Mucosa of rectum (tissue), 2 donors: ENCODE measurements around the gene ZNF564.
"Not testable (repeated sequence)": the region's sequence is repeated elsewhere in the genome, so short reads cannot be mapped to it uniquely, and the experiment has no call there.

Experiments
- H3K27ac ChIP-seq, 2 donors: one replicate each; pipeline ENCODE4 v1.7.0; 2013; ENCODE audit warnings: inconsistent platforms in 2 of 2, low read depth in 2 of 2, low read length in 2 of 2
- H3K27me3 ChIP-seq, 2 donors: one replicate each; pipeline ENCODE4 v1.7.0; 2013; ENCODE audit warnings: low read length in 2 of 2; ENCODE audit not compliant: control insufficient read depth in 2 of 2, insufficient read depth in 2 of 2
- H3K36me3 ChIP-seq, 2 donors: one replicate each; pipeline ENCODE4 v1.7.0; 2013; ENCODE audit warnings: low read length in 2 of 2; ENCODE audit not compliant: control insufficient read depth in 2 of 2, insufficient read depth in 2 of 2
- H3K4me1 ChIP-seq, 2 donors: one replicate each; pipeline ENCODE4 v1.7.0; 2013; ENCODE audit warnings: low read length in 2 of 2, mild to moderate bottlenecking in 1 of 2; ENCODE audit not compliant: control insufficient read depth in 2 of 2, insufficient read depth in 2 of 2
- H3K4me3 ChIP-seq, 2 donors: one replicate each; pipeline ENCODE4 v1.7.0; 2013; ENCODE audit warnings: low read length in 2 of 2
- H3K9ac ChIP-seq, 2 donors: one replicate each; pipeline ENCODE4 v1.7.0; 2013; ENCODE audit warnings: low read length in 2 of 2, low read depth in 1 of 2, mild to moderate bottlenecking in 1 of 2
- H3K9me3 ChIP-seq, 2 donors: one replicate each; pipeline ENCODE4 v1.7.0; 2013; ENCODE audit warnings: low read length in 2 of 2; ENCODE audit not compliant: control insufficient read depth in 2 of 2
- donor health status: healthy.
- donor health status: Normal muscosa, but diverticular disease.

The ZNF564 gene

GRCh38 chr19:12551060-12551832 lies at the start of gene ZNF564:
ZNF564 (minus strand) TSS chr19:12551482; CDS start chr19:12551332, 150 bp downstream.
- Histone ChIP-seq H3K27ac (peak within 1 kb of the TSS; percentile 97 to 98), H3K9me3 (no peaks in the 10 kb centered on the region), H3K9ac (peak within 1 kb of the TSS; percentile 91 to 97), H3K36me3 (peaks cover 7 to 15% of the 10 kb centered on the region in 2 donors), H3K4me1 (peaks cover 10 to 22% of the 10 kb centered on the region in 2 donors), H3K4me3 (peak within 1 kb of the TSS; percentile 94 to 96), H3K27me3 (no peaks in the 10 kb centered on the region)

GRCh38 chr19:12597594-12597993 lies 46.3 kb upstream of the ZNF564 start:
- no peak overlapping the region for H3K4me3 ChIP-seq
- H3K9ac ChIP-seq: no peak overlapping the region
- H3K27ac ChIP-seq: no peak overlapping the region
- peaks cover 0 to 5% of the 10 kb centered on the region in 2 donors for H3K36me3 ChIP-seq
- H3K27me3 ChIP-seq: no peaks in the 10 kb centered on the region
- H3K9me3 ChIP-seq: no peaks in the 10 kb centered on the region
- no peaks in the 10 kb centered on the region for H3K4me1 ChIP-seq

GRCh38 chr19:12596927-12597548 lies 45.8 kb upstream of the ZNF564 start:
- Histone ChIP-seq H3K27ac (no peak overlapping the region), H3K4me3 (no peak overlapping the region), H3K9me3 (no peaks in the 10 kb centered on the region), H3K9ac (no peak overlapping the region), H3K36me3 (peaks cover 0 to 5% of the 10 kb centered on the region in 2 donors), H3K4me1 (no peaks in the 10 kb centered on the region), H3K27me3 (no peaks in the 10 kb centered on the region)

GRCh38 chr19:12596485-12596884 lies 45.2 kb upstream of the ZNF564 start:
- H3K27me3 ChIP-seq: no peaks in the 10 kb centered on the region
- H3K27ac ChIP-seq: no peak overlapping the region
- H3K4me1 ChIP-seq: no peaks in the 10 kb centered on the region
- peaks cover 0 to 5% of the 10 kb centered on the region in 2 donors for H3K36me3 ChIP-seq
- H3K9ac ChIP-seq: no peak overlapping the region
- no peak overlapping the region for H3K4me3 ChIP-seq
- H3K9me3 ChIP-seq: no peaks in the 10 kb centered on the region

GRCh38 chr19:12581100-12581499 lies 29.8 kb upstream of the ZNF564 start:
- Histone ChIP-seq H3K27me3 (no peaks in the 10 kb centered on the region), H3K4me3 (no peak overlapping the region), H3K36me3 (peaks cover 30 to 34% of the 10 kb centered on the region in 2 donors), H3K9me3 (peaks cover 11 to 18% of the 10 kb centered on the region in 2 donors), H3K27ac (no peak overlapping the region), H3K9ac (no peak overlapping the region), H3K4me1 (no peaks in the 10 kb centered on the region)

GRCh38 chr19:12580180-12580694 lies 29.0 kb upstream of the ZNF564 start:
- Histone ChIP-seq H3K9ac (no peak overlapping the region), H3K27me3 (no peaks in the 10 kb centered on the region), H3K27ac (no peak overlapping the region), H3K4me3 (no peak overlapping the region), H3K36me3 (peaks cover 30 to 36% of the 10 kb centered on the region in 2 donors), H3K4me1 (no peaks in the 10 kb centered on the region), H3K9me3 (peaks cover 11 to 18% of the 10 kb centered on the region in 2 donors)

- no peaks in the 10 kb centered on the region for H3K27me3 ChIP-seq
- H3K27ac ChIP-seq: no peak overlapping the region
- H3K9ac ChIP-seq: no peak overlapping the region
- peaks cover 30 to 37% of the 10 kb centered on the region in 2 donors for H3K36me3 ChIP-seq
- peaks cover 11 to 18% of the 10 kb centered on the region in 2 donors for H3K9me3 ChIP-seq
- peaks cover 0 to 3% of the 10 kb centered on the region in 2 donors for H3K4me1 ChIP-seq
- no peak overlapping the region for H3K4me3 ChIP-seq
Observed at GRCh38 chr19:12578641-12579040, 27.4 kb upstream of the ZNF564 start.

GRCh38 chr19:12574036-12574435 lies 22.8 kb upstream of the ZNF564 start:
- Histone ChIP-seq H3K27ac (no peak overlapping the region), H3K9ac (no peak overlapping the region), H3K4me3 (peak overlapping the region in 1 of 2 donors; percentile 5), H3K27me3 (no peaks in the 10 kb centered on the region), H3K9me3 (no peaks in the 10 kb centered on the region), H3K36me3 (peaks cover 0 to 11% of the 10 kb centered on the region in 2 donors), H3K4me1 (peaks cover 0 to 3% of the 10 kb centered on the region in 2 donors)

GRCh38 chr19:12567951-12568350 lies 16.7 kb upstream of the ZNF564 start:
- Histone ChIP-seq H3K9ac (no peak overlapping the region), H3K4me3 (no peak overlapping the region), H3K4me1 (no peaks in the 10 kb centered on the region), H3K27ac (no peak overlapping the region), H3K9me3 (no peaks in the 10 kb centered on the region), H3K36me3 (no peaks in the 10 kb centered on the region), H3K27me3 (no peaks in the 10 kb centered on the region)

- H3K9me3 ChIP-seq, H3K4me3 ChIP-seq, H3K36me3 ChIP-seq, H3K27me3 ChIP-seq, H3K9ac ChIP-seq, H3K27ac ChIP-seq, H3K4me1 ChIP-seq: not testable (repeated sequence)
Observed at GRCh38 chr19:12566380-12566779, 15.1 kb upstream of the ZNF564 start.
